Activated CD4-positive, alpha-beta T cell treated with anti-CD3 and anti-CD28 coated beads, Interleukin-2, amount 50 U/mL, for 1 hour (primary cell): ENCODE results near the gene EEA1.
A peak's percentile ranks its signal among the peaks of the same experiment; 100 is the strongest.

ENCODE experiments used
- DNase-seq: peaks from one replicate; pipeline ENCODE4 v3.0.0-alpha.2; 2020

EEA1 gene

DNA sequence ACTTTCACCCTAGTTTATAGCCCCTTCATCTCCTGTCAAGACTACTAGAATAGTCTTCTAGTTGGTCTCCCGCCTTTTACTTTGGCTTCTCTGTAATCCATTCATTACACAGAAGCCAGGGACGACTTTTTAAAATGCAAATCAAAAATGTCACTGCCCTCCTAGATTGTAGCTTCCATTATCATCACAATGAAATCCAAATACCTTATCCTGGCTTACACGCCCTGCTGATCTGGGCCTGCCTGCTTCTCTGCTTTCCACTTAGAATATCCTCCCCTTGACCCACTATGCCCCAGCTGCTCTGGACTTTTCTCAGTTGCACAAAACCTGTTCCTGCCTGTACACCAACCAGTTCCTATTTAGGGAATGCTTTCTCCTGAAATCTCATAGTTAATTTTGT lies 4.5 kb upstream of the EEA1 start:
- DNase-seq: no peak

DNA sequence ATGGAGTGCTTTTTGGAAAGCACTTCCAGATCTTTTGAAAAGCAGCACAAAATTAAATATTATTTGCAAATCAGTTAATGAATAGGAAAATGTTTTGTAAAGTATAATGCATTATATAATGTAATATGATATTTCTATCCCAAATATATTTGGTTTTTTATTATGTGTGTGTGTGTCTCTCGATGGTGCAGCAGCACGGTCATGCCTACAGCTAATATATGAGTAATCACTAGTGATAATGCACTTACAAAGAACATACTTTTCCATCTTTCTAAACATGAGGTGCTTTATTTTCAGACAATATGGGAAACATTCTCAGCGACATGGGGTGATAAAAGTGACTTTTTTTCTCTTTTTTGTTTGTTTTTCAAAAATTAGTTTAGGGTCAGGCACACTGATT lies 1.3 kb upstream of the EEA1 start:
- DNase-seq: no peak

DNA sequence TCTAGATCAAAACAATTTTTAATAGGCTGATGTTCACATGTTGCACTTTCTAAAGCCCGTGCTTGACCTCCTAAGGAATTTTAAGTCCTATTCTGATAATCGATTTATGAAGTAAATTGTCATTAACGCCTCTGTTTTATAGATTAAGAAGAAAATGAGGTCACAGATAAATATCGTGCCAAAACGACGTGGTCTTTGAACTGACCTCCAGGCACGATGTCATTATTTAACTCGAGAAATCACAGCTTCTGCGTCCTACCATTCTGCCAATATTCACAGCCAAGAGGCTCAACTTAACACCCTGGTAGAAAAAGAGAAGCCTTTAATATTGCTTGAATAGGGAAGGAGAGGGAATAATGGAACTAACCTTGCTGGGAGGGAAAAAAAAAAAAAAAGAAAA lies 888 bp upstream of the EEA1 start:
- DNase-seq: no peak

DNA sequence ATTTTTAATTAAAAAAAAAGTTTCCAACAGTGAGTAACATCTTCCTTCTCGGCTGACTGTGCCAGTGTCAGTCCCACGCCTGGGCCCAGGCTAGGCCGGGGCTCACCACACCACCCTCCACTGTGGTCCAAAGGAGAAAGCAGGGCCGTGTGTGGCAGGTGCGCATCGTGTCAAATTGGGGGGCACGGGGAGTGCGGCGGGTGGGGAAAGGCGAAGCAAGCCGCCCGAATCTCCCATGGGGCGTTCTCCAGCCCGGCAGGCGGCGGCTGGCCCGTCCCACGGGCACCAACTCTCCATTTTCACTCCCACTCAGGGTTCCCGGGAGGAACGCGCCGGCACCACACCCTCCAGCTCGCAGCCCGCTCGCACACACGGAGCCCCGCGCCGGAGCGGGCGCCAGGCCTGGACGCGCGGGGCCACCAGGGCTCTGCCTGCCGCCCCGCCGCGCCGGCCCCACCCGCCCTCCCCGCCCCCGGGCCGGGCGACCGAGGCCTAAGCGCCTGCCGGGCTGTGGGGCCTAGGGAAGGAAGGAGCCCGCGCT lies 604 bp downstream of the EEA1 start:
- peak; percentile 52 for DNase-seq

DNA sequence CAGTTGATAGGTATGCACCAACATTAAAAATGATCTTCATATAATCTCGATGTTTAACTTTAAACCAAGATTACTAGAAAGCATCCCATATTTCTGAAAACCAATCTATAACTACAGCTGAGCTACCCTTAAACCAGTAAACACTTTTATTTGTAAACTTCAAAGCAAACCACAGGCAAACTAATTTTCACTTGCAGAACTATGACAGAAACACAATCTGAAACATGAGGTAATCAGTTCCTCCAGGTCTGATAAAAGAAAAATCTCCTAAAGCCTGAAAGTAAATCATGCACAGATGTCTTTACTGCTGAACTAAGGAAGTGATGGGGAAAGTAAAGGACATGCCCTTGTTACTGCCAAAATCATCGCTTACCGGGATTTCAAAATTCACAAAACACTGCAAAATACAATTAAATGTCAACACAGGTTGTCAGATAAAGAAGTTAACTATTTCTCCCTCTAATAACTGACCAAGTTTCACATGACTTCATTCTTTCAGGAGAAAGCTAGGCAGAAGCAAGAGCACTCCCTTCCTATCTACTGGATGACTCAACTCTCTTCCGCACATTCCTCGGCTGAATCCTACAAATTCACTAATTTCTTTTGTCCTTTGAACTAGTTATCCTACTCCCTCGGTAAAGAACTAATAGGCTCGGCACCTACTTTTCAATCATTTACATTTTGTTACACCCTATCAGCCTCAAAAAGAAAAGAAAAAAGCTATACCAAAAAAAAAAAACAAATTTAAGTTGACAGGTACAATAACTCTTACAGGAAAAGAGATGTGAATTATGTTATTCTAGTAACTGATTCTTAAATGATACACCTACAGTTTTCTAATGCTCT lies 1.4 kb downstream of the EEA1 start:
- DNase-seq: no peak

DNA sequence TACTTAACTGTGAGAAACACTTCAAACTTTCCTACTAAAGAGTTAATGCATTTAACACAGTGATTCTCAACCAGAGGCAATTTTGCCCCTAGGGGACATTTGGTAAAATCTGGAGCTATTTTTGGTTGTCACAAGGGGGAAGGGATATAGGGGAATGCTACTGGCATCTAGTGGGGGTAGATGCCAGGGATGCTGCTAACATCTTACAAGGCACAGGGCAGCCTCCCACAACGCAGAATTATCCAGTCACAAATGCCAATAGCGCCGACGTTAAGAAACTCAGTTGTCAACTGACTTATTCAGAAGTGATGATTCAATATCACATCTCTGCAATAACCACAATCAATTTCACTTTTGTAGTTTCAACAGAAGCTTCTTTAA lies 2.0 kb downstream of the EEA1 start:
- DNase-seq: peak; percentile 27

DNA sequence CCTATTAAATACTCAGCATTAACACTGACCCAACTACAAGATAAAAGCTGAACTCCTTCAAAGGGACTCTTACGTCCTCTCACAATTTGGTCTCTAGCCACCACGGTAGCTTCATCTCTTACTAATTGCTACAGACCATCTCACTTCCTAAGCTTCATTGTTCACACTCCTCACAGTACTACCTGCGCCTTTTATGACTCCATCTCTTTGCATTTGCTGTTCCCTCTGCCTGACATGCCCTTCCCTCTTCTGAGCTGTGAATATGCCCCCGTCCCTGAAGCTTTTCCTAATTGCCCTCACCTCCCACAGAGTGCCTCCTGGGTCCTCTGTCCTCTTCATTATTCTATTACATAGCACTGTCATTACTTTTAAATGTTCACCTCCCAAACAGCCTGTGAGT lies 2.5 kb downstream of the EEA1 start:
- DNase-seq: no peak

DNA sequence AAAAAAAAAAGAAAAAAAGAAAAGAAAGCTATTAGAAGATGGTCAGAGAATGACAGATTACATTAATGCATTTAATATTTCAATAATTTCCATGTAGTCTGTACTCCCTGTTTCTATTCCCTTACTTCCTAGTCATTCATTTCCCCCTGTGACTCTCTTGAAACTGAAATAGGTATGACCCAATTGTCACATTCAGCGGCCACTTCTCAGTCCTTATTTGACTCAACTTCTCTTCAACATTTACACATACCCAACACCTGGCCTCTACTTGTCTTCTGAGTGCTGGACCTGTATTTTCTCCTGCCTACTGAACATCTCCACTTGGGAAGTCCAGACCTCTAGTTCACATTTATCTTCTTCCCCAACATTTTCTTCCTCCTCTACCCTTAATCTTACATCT lies 7.2 kb downstream of the EEA1 start:
- DNase-seq: no peak

DNA sequence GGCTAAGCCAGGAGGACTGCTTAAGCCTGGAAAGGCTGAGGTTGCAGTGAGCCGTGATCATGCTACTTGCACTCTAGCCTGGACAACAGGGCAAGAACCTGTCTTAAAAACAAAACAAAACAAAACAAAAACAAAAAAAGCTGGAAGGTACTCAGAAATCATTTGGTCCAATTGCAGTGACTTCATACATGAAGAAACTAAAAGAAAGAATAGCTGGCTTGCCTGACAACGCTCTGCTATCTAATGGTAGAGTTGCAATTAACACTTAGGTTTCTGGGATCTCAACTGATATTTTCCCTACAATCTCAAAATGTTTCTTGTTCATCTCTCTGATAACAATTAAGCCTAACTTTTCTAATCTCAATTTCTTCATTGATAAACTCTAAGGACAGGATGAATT lies 13.7 kb downstream of the EEA1 start:
- DNase-seq: no peak

DNA sequence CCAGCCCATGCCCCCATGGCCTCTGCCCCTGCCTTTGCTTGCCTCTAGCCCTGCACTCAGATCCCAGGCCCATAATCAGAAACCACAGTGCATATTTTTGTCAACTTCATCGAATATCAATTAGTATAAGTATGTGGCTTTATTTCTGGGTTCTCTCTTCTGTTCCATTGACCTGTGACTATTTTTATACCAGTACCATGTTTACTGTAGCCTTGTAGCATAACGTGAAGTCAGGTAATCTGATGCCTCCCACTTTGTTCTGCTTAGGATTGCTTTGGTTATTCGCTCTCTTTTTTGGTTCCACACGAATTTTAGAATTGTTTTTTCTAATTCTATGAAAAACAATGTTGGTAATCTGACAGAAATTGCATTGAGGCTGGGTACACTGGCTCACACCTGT lies 14.9 kb downstream of the EEA1 start:
- DNase-seq: no peak

DNA sequence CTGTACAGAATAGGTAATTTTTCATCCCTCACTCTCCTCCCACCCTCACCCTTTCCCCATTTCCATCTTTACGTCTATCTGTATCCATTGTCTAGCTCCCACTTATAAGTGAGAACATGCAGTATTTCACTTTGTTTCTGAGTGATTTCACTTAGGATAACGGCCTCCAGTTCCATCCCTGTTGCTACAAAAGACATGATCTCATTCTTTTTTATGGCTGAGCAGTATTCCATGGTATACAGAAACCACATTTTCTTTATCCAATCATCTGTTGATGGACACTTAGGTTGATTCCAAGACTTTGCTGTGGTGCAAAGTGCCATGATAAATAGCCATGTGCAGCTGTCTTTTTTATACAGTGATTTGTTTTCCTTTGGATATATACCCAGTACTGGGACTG lies 16.4 kb downstream of the EEA1 start:
- DNase-seq: no peak

DNA sequence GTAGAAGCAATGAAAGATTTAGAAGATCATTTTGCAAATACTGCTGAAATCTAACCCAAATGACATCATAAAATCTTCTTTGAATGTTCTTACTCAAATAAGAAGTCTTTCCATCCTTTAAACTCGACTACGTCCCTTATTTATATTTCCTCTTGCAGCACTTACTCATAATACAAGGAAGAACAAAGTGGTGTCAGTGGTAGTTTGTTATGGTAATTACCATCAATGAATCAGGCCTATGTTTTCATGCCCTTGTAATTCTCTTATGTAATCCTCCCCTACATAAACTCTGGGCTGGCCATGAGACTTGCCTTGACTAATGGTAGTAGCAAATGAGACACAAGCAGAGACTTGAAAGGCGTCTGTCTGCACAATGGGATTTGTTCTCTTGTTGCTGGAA lies 17.0 kb downstream of the EEA1 start:
- no peak for DNase-seq

DNA sequence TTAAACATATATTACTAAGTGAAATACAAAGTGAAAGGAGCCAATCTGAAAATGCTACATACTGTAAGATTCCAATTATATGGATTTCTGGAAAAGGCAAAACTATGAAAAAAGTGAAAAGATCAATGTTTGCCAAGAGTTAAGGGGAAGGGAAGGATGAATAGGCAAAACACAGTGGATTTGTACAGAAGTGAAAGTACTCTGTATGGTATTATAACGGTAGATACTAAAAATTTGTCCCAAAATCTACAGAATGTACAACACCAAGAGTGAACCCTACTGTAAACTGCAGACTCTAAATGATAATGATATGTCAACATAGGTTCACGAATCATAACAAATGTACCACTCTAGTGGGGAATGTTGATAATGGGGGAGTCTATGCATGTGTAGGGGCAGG lies 17.8 kb downstream of the EEA1 start:
- DNase-seq: no peak

DNA sequence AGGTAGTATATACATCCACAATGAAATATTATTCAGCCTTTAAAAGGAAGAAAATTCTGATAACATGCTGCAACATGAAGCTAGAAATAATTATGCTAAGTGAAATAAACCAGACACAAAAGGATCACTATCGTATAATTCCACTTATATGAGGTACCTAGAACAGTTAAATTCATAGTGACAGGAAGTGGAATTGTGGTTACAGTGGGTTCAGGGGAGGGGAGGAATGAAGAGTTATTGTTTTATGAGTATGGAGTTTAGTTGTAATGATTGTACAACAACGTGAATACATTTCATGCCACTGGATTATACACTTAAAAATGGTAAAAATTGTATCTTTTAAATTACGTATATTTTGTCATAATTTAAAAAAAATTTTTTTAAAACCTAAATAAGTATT lies 21.0 kb downstream of the EEA1 start:
- no peak for DNase-seq

DNA sequence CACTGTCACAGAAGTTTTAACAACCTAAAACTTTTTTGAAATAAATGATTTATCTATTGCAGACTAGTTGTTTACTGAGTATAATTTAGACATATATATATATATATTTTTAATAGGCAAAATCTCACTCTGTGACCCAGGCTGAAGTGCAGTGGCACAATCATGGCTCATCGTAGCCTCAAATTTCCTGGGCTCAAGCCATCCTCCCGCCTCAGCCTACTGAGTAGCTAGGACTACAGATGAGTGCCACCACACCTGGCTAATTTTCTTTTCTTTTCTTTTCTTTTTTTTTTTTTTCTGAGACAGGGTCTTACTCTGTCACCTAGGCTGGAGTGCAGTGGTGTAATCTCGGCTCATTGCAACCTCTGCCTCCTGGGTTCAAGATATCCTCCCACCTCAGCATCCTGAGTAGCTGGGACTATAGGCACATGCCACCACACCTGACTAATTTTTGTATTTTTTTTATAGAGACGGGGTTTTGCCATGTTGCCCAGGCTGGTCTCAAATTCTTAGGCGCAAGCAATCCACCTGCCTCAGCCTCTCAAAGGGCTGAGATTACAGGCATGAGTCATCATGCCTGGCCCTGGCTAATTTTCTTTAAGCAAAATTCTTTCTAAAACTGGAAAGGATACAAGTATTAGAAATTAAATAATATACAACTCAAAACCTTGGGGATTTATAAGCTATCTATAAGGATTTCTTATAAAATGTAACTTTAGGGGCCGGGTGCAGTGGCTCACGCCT lies 23.1 kb downstream of the EEA1 start:
- no peak for DNase-seq

DNA sequence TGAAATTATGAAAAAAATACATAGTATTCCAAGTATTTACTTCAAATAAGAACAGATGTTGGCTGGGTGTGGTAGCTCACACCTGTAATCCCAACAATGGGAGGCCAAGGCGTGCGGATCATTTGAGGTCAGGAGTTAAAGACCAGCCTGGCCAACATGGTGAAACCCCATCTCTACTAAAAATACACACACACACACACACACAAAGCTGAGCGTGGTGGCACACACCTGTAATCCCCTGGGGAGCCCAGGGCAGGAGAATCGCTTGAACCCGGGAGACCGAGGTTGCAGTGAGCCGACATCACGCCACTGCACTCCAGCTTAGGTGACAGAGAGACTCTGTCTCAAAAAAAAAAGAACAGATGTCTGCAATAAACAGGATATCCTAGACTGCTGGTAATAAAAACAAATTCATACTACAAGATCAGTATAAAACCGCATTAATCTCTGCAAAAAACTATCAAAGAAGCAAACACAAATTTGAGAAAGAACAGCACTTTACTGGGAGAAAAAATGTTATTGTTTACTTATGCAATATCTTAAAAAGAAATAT lies 23.8 kb downstream of the EEA1 start:
- peak; percentile 5 for DNase-seq

DNA sequence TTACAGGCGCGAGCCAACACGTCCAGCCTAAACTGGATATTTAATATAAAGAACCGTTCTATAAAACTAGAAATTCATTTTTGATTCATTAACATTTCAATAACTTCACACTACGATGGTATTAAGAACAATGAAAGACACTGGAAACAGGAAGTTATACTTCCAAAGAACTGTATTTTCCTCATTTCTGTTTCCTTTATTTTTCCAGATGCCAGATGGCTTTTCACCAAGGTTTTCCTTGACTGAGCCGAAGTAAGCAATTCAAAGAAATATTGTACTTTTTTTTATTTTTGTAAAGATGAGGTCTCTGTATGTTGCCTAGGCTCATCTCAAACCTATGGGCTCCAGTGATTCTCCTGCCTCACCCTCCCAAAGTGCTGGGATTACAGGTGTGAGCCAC lies 28.2 kb downstream of the EEA1 start:
- no peak for DNase-seq

DNA sequence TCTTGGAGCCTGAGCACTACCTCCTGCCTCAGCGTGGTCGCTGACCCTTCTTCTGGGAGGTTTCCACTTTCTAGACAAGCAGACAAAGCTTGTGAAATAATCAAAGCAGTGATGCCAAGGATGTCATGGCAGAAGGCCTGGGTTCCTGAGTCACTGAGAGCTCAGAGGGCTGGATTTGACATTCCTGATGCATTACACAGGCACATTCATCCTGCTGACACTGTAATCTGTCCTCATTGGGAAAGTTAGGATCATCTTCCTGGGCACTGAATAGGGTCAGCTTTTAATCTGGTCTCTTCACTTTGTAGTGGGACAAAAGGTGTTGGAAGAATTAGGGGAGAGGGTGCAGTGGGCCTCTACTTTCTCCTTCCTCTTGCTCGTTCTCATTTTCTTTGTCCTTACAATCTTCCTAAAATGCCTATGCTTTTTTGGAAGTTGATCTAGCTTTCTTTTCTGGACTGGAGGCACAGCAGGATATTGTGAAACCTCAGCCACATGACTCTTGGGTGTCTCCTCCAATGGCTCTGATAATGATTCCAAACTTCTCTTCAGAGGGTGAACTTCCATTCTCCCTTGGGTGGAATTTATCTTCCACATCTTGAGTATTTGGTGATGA lies 29.6 kb downstream of the EEA1 start:
- no peak for DNase-seq

DNA sequence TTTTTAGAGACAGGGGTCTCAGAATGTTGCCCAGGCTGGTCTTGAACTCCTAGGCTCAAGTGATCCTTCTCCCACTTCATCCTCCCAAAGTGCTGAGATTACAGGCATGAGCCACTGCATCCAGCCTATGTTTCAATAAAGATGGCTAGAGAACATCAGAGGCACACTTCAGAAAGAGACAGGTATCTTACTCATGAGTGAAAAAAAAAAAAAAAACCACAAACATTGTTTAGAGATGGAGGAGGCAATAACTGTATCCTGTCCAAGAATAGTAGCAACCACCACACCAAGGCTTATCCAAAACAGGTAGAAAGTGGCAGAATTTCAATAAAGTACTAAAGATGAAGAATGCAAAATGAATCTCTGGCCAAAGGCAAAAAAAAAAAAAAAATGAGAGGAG lies 30.3 kb downstream of the EEA1 start:
- no peak for DNase-seq

DNA sequence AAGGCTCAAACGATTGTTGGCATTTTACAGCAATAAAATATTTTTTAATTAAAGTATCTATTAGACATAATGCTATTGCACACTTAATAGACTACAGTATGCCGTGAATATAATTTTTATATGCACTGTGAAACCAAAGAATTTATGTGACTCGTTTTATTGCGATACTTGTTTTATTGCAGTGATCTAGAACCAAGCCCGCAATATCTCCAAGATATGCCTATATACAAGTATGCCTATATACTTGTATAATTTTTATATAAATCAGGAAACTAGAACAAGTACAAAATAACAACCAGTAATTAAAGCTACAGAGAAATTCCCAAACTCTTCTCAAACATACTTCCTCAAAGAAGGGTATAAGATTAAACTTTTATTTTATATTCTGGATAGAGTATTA lies 31.3 kb downstream of the EEA1 start:
- no peak for DNase-seq

DNA sequence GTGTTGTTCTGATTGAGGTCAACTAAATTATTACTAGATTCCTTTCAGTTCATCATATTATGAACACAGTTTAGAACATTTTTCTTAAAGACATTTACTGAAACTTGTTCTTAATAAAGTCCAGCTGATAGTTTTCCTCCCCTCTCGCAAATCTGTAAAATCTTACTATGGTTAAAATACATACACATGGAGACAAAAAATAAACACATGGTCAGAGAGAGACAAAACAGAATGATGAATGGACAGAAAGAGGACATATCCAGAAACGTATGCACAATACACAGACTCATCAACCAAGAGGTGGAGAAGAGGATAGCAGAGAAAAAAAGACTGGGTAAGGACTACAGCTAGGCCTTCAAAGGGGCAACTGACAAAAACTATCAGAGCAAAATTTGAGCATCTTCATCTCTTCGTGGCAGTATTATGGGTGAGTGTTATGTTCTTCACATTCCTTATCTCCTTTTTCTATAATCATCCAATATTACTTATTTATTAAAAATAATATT lies 38.4 kb downstream of the EEA1 start:
- no peak for DNase-seq

DNA sequence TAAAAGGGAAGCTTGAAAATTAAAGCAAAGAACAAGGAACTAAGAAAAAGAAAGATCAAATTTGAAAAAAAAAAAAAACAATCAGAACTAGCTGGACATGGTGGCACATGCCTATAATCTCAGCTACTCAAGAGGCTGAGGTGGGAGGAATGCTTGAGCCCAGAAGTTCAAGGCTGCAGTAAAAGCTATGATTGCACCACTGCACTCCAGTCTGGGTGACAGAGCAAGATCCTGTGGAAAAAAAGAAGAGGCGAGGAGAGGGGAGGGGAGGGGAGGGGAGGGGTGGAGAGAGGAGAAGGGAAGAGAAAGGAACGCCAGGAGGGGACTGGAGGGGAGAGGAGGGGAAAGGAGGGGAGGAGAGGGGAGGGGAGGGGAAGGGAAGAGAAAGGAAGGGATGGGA lies 43.0 kb downstream of the EEA1 start:
- DNase-seq: no peak

DNA sequence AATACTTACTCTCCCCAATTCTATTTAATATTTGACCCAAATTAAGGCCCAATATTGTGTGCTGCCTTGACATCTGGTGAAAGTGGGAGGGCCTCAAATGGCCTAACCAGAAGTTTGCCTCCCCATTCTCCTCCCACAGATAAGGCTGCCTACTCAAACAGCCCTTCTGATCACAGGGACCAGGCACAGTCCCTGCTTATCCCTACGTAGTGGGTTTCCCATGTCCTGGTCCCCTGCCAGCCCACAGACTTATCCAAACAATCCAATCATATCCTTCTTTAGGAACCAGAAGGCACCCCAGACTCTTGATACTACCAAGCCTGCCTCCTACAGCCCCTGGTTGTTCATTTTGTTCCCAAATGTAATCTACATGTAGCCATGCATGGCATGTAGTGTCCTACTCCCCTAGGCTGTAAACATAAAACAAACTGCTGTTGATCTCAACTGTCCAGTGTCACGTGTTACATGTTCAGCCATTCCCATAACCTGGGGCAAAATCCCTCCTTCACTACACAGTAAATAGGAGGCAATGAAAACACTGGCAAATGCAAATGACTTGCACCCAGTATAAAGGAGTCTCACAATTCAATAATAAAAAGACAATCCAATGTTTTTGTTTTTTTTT lies 49.3 kb downstream of the EEA1 start:
- DNase-seq: no peak
